Osteoblast (primary cell): ENCODE data around the gene EHD1. TPM values are rescaled to one million over a fixed set of nuclear protein-coding genes. Genes with fewer than 3 reads are reported as not detected.

ENCODE experiments used
- DNase-seq: peaks from one replicate; pipeline ENCODE4 v3.0.0; 2011; ENCODE audit warnings: low spot score, mixed read lengths; ENCODE audit not compliant: insufficient read length; ENCODE audit errors: missing footprints
- H2AFZ ChIP-seq: 2 replicates; pipeline ENCODE4 v1.6.0; 2011; ENCODE audit warnings: mild to moderate bottlenecking, low read length
- H3K27ac ChIP-seq: 2 replicates; pipeline ENCODE4 v1.5.1; 2011; ENCODE audit warnings: mild to moderate bottlenecking, low read depth, low read length, moderate library complexity
- H3K27me3 ChIP-seq: 2 replicates; pipeline ENCODE4 v1.6.0; 2012; ENCODE audit warnings: mild to moderate bottlenecking, control low read depth, inconsistent platforms, low read length, moderate library complexity; ENCODE audit not compliant: insufficient read depth
- H3K36me3 ChIP-seq: 2 replicates; pipeline ENCODE4 v1.5.1; 2011; ENCODE audit warnings: mild to moderate bottlenecking, low read length, control low read depth, moderate library complexity; ENCODE audit not compliant: insufficient read depth
- H3K4me1 ChIP-seq: 2 replicates; pipeline ENCODE4 v1.5.1; 2011; ENCODE audit warnings: mild to moderate bottlenecking, low read length, control low read depth, moderate library complexity; ENCODE audit not compliant: insufficient read depth
- H3K4me2 ChIP-seq: 2 replicates; pipeline ENCODE4 v1.6.0; 2011; ENCODE audit warnings: mild to moderate bottlenecking, low read length; ENCODE audit not compliant: insufficient read depth
- H3K4me3 ChIP-seq: fragments of 200-600 bp; sonication (generic); 3 replicates; pipeline ENCODE4 v1.5.1; 2012; ENCODE audit warnings: mild to moderate bottlenecking, low read length, inconsistent platforms; ENCODE audit not compliant: insufficient read depth
- H3K79me2 ChIP-seq: 2 replicates; pipeline ENCODE4 v1.6.0; 2012; ENCODE audit warnings: mild to moderate bottlenecking, low read length, control low read depth, inconsistent platforms; ENCODE audit not compliant: insufficient read depth
- H3K9me3 ChIP-seq: 2 replicates; pipeline ENCODE4 v1.5.1; 2011; ENCODE audit warnings: low read depth, low read length, control low read depth
- H4K20me1 ChIP-seq: 2 replicates; pipeline ENCODE4 v1.6.0; 2012; ENCODE audit warnings: mild to moderate bottlenecking, low read length, control low read depth; ENCODE audit not compliant: insufficient read depth
- total RNA-seq: library from RNA; depleted of rRNA; stranded (reverse); fragments of >200 nt; gene quantifications from 2 replicates; pipeline ENCODE4 v1.2.3, GENCODE V29; 2012
- TF ChIP-seq, protein P1 (sequence below): IDR thresholded peaks from 2 replicates; pipeline ENCODE4 v1.5.1; 2011; ENCODE audit warnings: mild to moderate bottlenecking, low read depth, low read length, moderate library complexity; ENCODE audit errors: extremely low read depth

The EHD1 gene
- total RNA-seq, 1 donor = 51.4 TPM

DNA sequence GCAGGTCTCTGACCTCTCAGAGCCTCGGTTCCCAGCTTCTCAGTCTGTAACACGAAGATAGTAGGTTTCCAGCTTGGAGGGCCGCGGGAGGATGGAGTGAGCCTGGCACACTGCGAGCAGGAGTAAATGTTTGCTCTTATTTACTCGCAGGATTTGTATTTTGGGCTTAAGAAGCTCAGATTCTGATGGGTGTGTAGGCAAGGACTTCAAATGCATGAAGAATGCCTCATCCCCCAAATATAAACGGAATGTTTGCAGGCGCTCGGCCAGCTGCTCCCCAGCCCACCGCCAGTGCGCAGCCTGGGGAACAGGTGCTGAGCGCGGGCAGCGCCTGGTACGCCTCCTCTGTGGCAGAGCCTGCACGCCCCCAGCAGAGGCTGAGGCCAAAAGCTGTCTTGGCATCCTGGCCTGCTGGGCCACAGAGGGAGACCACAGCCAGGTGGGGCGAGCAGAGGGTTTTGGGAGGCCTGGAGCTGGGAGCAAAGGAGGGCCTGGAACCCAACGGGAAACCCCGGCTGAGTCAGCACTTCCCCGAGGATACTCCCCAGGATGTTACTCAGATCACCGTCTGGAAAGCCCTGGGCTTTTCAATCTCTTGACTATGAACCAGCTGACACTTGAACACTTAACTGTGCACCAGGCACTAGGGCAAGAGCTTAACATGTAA lies 9.4 kb downstream of the EHD1 start:
- peak overlapping the region; percentile 69 for H3K4me2 ChIP-seq
- H3K36me3 ChIP-seq = peaks cover 56% of the 10 kb centered on the region
- no peaks in the 10 kb centered on the region for H3K27me3 ChIP-seq
- peak overlapping the region; percentile 90 for H3K27ac ChIP-seq
- peaks cover 56% of the 10 kb centered on the region for H3K4me1 ChIP-seq
- peak overlapping the region; percentile 58 for H3K4me3 ChIP-seq
- no peak overlapping the region for H2AFZ ChIP-seq
- peaks cover 59% of the 10 kb centered on the region for H4K20me1 ChIP-seq
- H3K9me3 ChIP-seq = no peaks in the 10 kb centered on the region
- H3K79me2 ChIP-seq = peaks cover 83% of the 10 kb centered on the region
- peak; percentile 98 for DNase-seq
- TF ChIP-seq, protein P1, sequence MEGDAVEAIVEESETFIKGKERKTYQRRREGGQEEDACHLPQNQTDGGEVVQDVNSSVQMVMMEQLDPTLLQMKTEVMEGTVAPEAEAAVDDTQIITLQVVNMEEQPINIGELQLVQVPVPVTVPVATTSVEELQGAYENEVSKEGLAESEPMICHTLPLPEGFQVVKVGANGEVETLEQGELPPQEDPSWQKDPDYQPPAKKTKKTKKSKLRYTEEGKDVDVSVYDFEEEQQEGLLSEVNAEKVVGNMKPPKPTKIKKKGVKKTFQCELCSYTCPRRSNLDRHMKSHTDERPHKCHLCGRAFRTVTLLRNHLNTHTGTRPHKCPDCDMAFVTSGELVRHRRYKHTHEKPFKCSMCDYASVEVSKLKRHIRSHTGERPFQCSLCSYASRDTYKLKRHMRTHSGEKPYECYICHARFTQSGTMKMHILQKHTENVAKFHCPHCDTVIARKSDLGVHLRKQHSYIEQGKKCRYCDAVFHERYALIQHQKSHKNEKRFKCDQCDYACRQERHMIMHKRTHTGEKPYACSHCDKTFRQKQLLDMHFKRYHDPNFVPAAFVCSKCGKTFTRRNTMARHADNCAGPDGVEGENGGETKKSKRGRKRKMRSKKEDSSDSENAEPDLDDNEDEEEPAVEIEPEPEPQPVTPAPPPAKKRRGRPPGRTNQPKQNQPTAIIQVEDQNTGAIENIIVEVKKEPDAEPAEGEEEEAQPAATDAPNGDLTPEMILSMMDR = no peak

DNA sequence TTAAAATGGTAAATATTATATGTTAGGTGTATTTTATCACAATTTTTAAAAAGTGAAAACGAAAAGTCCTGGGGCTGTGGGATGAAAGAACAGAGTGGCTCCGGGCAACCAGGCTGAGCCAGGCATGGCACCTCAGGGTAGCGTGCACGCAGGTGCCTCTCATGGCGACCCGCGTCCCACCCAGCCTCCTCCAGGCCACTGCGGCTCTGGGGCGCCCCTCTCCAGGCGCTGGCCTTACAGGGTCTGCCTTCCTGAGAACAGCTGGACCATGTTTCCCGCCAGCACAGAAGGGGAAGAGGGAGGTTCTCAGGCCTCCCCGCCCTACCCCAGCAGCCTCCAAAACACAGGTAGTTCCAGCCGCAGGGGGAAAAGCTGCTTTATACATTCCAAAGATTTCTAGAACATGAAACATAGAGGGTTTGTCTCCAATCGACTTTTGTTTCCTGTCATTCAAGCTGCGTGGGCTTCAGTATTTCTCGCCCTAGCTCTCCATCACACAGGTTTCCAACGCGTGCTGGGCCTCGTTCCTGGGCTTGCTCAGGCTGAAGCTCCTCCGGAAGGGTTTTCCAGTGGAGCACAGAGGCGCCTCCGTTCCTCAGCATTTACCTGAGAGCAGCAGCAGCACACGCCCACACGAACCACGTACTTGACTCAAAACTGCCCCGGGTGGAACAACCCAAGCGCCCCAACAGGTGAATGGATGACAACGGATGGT lies 10.5 kb downstream of the EHD1 start:
- Histone ChIP-seq H3K36me3 (peaks cover 48% of the 10 kb centered on the region), H3K4me3 (no peak overlapping the region), H2AFZ (no peak overlapping the region), H4K20me1 (peaks cover 63% of the 10 kb centered on the region), H3K27me3 (no peaks in the 10 kb centered on the region), H3K9me3 (no peaks in the 10 kb centered on the region), H3K4me2 (no peak overlapping the region), H3K4me1 (peaks cover 67% of the 10 kb centered on the region), H3K79me2 (peaks cover 87% of the 10 kb centered on the region), H3K27ac (peak overlapping the region; percentile 90)
- TF ChIP-seq, protein P1 = no peak
- DNase-seq = no peak

DNA sequence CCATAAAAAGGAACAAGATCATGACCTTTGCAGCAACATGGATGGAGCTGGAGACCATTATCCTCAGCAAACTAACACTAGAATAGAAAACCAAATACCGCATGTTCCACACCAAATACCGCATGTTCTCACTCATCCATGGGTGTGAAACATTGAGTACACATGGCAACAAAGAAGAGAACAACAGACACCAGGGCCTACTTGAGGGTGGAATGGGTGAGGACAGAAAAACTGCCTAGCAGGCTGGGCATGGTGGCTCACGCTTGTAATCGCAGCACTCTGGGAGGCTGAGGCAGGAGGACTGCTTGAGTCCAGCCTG lies 12.3 kb downstream of the EHD1 start:
- no peaks in the 10 kb centered on the region for H3K27me3 ChIP-seq
- TF ChIP-seq, protein P1 = no peak
- peaks cover 61% of the 10 kb centered on the region for H4K20me1 ChIP-seq
- no peak overlapping the region for H2AFZ ChIP-seq
- H3K4me2 ChIP-seq = peak overlapping the region; percentile 20
- DNase-seq = no peak
- peaks cover 37% of the 10 kb centered on the region for H3K36me3 ChIP-seq
- H3K79me2 ChIP-seq = peaks cover 88% of the 10 kb centered on the region
- H3K27ac ChIP-seq = peak overlapping the region; percentile 96
- H3K4me3 ChIP-seq = no peak overlapping the region
- H3K4me1 ChIP-seq = peaks cover 74% of the 10 kb centered on the region
- H3K9me3 ChIP-seq = no peaks in the 10 kb centered on the region
